Stomach (tissue), 4 donors: ENCODE measurements around the gene IL10RA.

Experiments used
- EP300 ChIP-seq: sonication (generic); formaldehyde crosslinking; IDR thresholded peaks from one replicate; pipeline ENCODE4 v1.6.1; 2017; ENCODE audit warnings: antibody characterized with exemption
- TF ChIP-seq, protein P1 (sequence below), 7 experiments: fragments of 450-650 bp in 4 of 7; fragments of 200-600 bp in 3 of 7; sonication (generic) in 3 of 7; IDR thresholded peaks; one replicate each; pipeline ENCODE4 v1.5.1; 2016 to 2019; ENCODE audit warnings: antibody characterized with exemption in 7 of 7, control low read depth in 2 of 7, mild to moderate bottlenecking in 1 of 7

DNA sequence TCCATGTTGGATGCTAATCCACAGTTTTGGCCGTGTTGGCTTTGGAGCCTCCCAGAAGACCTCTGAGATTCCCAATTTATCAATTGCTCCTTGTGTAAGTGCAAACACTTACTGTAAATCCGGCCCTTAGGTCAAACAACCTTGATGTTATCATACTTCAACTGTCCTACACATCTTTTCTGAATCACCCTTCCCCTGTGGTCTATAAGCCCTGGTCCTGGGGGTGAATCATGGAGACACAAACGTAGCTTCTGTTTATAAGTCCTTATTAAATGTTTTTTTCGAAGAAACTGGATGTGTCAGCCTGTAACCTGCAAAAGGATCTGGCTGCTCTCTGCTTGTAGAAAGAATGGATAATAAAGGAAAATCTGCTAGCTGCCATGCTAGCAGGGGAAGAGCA lies 1.7 kb upstream of the IL10RA start:
- TF ChIP-seq, protein P1, sequence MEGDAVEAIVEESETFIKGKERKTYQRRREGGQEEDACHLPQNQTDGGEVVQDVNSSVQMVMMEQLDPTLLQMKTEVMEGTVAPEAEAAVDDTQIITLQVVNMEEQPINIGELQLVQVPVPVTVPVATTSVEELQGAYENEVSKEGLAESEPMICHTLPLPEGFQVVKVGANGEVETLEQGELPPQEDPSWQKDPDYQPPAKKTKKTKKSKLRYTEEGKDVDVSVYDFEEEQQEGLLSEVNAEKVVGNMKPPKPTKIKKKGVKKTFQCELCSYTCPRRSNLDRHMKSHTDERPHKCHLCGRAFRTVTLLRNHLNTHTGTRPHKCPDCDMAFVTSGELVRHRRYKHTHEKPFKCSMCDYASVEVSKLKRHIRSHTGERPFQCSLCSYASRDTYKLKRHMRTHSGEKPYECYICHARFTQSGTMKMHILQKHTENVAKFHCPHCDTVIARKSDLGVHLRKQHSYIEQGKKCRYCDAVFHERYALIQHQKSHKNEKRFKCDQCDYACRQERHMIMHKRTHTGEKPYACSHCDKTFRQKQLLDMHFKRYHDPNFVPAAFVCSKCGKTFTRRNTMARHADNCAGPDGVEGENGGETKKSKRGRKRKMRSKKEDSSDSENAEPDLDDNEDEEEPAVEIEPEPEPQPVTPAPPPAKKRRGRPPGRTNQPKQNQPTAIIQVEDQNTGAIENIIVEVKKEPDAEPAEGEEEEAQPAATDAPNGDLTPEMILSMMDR (IDR thresholded peaks at IDR 0.05): no peak
- TF ChIP-seq EP300: no peak
